Testis (tissue), 3 donors: Measurements from ENCODE around the gene CNTN4. TPM values are rescaled to one million over a fixed set of nuclear protein-coding genes. Genes with fewer than 3 reads are reported as not detected.

Experiments
- DNase-seq: peaks from one replicate; pipeline ENCODE4 v3.0.0-alpha.2; 2019
- H3K27ac ChIP-seq, 2 donors: fragments of 200-600 bp; sonication (generic); one replicate each; pipeline ENCODE4 v1.5.1; 2019
- H3K27me3 ChIP-seq: fragments of 200-600 bp; sonication (generic); one replicate; pipeline ENCODE4 v1.5.1; 2019
- H3K36me3 ChIP-seq: fragments of 200-600 bp; sonication (generic); one replicate; pipeline ENCODE4 v1.5.1; 2017; ENCODE audit warnings: low read depth; ENCODE audit errors: missing control alignments
- H3K4me1 ChIP-seq: fragments of 200-600 bp; sonication (generic); one replicate; pipeline ENCODE4 v1.5.1; 2019
- H3K4me3 ChIP-seq, 2 donors: fragments of 200-600 bp; sonication (generic); one replicate each; pipeline ENCODE4 v1.5.1; 2017 to 2019
- H3K9me3 ChIP-seq: fragments of 200-600 bp; sonication (generic); one replicate; pipeline ENCODE4 v1.5.1; 2017
- POLR2A ChIP-seq: fragments of 450-650 bp; IDR thresholded peaks from one replicate; pipeline ENCODE4 v1.6.1; 2017; ENCODE audit warnings: antibody characterized with exemption, mild to moderate bottlenecking, moderate library complexity
- whole genome bisulfite sequencing, 2 donors: methylation state at CpG; one replicate each; pipeline ENCODE4 v1.1.5; 2018; 5-methylcytosine and 5-hydroxymethylcytosine counted together
- intact Hi-C: fragments of 100-400 bp; cut with DNase I; formaldehyde crosslinking; loops from one replicate; pipeline ENCODE4 v1.15.1; 2023; ENCODE audit warnings: low total_unique reads
- polyA plus RNA-seq: library from polyadenylated mRNA; stranded (reverse); fragments of 350-450 nt; fragmentation: Illumina TruSeq; extraction: RNeasy Lipid Tissue Mini Kit (QIAGEN cat#74804); gene quantifications from one replicate; pipeline ENCODE4 v1.2.3, GENCODE V29; 2014; ENCODE audit warnings: low read depth, low replicate concordance; ENCODE audit not compliant: insufficient read depth
- total RNA-seq, 2 donors: library from RNA; depleted of rRNA; stranded (reverse); fragments of >200 nt; gene quantifications; one replicate each; pipeline ENCODE4 v1.2.3, GENCODE V29; 2016
- TF ChIP-seq, protein P1 (sequence below), 3 experiments: fragments of 450-650 bp in 2 of 3; fragments of 200-600 bp in 1 of 3; sonication (generic) in 1 of 3; IDR thresholded peaks; one replicate each; pipeline ENCODE4 v1.5.1; 2016 to 2019; ENCODE audit warnings: antibody characterized with exemption in 3 of 3, mild to moderate bottlenecking in 2 of 3, moderate library complexity in 1 of 3

Gene CNTN4
- total and polyA plus RNA-seq, 3 donors from 2014 or later: 10.4 to 37.7 (median 19.6) TPM

DNA sequence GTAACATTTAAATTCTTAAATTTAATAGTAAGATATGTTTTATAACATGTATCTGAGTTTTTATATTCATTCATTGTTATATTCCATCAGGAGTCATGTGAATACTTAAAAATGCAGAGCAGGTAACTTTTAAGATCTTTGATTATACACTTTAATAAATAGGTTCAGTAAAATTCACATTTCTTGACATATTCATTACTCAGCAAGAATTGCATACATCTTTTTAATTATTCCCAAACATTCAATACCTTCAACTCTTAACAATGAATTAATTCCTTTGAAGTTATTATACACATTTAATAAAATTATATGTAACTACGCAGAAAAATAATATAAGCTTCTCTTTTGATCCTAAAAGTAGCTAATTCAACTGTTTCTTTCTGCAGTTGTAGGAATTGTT is 105.4 kb downstream of the CNTN4 start:
- no peak for TF ChIP-seq POLR2A
- TF ChIP-seq, protein P1, sequence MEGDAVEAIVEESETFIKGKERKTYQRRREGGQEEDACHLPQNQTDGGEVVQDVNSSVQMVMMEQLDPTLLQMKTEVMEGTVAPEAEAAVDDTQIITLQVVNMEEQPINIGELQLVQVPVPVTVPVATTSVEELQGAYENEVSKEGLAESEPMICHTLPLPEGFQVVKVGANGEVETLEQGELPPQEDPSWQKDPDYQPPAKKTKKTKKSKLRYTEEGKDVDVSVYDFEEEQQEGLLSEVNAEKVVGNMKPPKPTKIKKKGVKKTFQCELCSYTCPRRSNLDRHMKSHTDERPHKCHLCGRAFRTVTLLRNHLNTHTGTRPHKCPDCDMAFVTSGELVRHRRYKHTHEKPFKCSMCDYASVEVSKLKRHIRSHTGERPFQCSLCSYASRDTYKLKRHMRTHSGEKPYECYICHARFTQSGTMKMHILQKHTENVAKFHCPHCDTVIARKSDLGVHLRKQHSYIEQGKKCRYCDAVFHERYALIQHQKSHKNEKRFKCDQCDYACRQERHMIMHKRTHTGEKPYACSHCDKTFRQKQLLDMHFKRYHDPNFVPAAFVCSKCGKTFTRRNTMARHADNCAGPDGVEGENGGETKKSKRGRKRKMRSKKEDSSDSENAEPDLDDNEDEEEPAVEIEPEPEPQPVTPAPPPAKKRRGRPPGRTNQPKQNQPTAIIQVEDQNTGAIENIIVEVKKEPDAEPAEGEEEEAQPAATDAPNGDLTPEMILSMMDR (IDR thresholded peaks at IDR 0.05): no peak
- H3K27ac ChIP-seq: no peak overlapping the region
- H3K9me3 ChIP-seq: no peaks in the 10 kb centered on the region
- intact Hi-C loops: no loop called here
- H3K4me3 ChIP-seq: no peak overlapping the region
- H3K27me3 ChIP-seq: no peaks in the 10 kb centered on the region
- H3K36me3 ChIP-seq: no peaks in the 10 kb centered on the region
- DNase-seq: no peak
- no peaks in the 10 kb centered on the region for H3K4me1 ChIP-seq
- WGBS, 2 donors: 95 to 97% methylated on average over 1 of the region's 1 CpG

- TF ChIP-seq POLR2A: no peak
- TF ChIP-seq, protein P1 (IDR thresholded peaks at IDR 0.05): no peak
- WGBS, 2 donors: 62 to 73% methylated on average over 2 of the region's 2 CpGs
- Histone ChIP-seq H3K27me3 (no peaks in the 10 kb centered on the region), H3K4me1 (no peaks in the 10 kb centered on the region), H3K4me3 (no peak overlapping the region), H3K36me3 (no peaks in the 10 kb centered on the region), H3K9me3 (no peaks in the 10 kb centered on the region), H3K27ac (no peak overlapping the region)
- intact Hi-C loops: no loop called here
- DNase-seq: no peak
These were observed 107.0 kb downstream of the CNTN4 start for GRCh38 chr3:2205692-2206091.

DNA sequence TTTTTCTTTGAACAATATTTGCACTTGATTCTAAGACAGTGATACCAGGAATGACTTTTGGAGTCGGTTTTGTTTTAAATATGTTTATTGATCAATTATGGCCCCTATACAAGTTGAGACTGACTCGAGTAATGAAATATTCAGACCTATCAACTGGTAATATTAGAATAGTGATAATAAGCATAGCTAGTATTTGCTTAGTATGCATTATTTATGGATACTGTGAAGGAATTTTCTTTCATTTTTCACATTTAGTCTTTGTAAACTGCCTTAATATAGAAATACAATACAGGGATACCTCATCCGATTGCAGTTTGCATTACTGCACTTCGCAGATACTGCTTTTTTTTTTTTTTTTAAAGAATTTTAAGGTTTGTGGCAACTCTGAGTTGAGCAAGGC is 107.9 kb downstream of the CNTN4 start:
- no peak overlapping the region for H3K27ac ChIP-seq
- no peak for DNase-seq
- H3K9me3 ChIP-seq: no peaks in the 10 kb centered on the region
- no peaks in the 10 kb centered on the region for H3K4me1 ChIP-seq
- no peaks in the 10 kb centered on the region for H3K27me3 ChIP-seq
- TF ChIP-seq, protein P1 (IDR thresholded peaks at IDR 0.05): no peak
- TF ChIP-seq POLR2A: no peak
- no peaks in the 10 kb centered on the region for H3K36me3 ChIP-seq
- 91 to 92% methylated on average over 4 of the region's 4 CpGs for whole genome bisulfite sequencing, 2 donors
- H3K4me3 ChIP-seq: no peak overlapping the region
- intact Hi-C loops: no loop called here

DNA sequence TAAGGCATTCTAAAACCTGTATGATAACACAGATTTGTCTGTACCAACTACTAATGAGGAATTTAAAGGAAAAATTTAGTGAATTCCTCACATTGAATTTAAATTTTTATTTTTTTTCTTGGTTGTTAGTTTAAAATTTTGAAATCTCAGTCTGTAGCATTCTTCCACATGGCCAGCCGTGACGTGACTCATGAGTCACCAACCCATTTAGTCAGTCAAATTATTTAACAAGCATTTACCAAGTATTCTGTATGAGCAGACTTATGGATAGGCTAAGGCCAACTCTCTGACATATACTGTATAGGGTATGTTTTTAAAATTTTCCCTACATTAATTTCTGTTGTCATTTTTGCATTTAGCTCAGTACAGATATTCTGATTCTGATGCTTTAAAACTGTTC is 112.9 kb downstream of the CNTN4 start:
- H3K4me3 ChIP-seq: no peak overlapping the region
- TF ChIP-seq, protein P1 (IDR thresholded peaks at IDR 0.05): no peak
- no peak for TF ChIP-seq POLR2A
- 84 to 94% methylated on average over 2 of the region's 2 CpGs for WGBS, 2 donors
- no peaks in the 10 kb centered on the region for H3K36me3 ChIP-seq
- DNase-seq: no peak
- H3K27ac ChIP-seq: no peak overlapping the region
- no peaks in the 10 kb centered on the region for H3K27me3 ChIP-seq
- no peaks in the 10 kb centered on the region for H3K9me3 ChIP-seq
- intact Hi-C loops: no loop called here
- no peaks in the 10 kb centered on the region for H3K4me1 ChIP-seq

GRCh38 chr3:2212206-2212605 is 113.5 kb downstream of the CNTN4 start:
- H3K27ac ChIP-seq: no peak overlapping the region
- H3K36me3 ChIP-seq: no peaks in the 10 kb centered on the region
- TF ChIP-seq, protein P1 (IDR thresholded peaks at IDR 0.05): no peak
- TF ChIP-seq POLR2A: no peak
- H3K27me3 ChIP-seq: no peaks in the 10 kb centered on the region
- H3K9me3 ChIP-seq: no peaks in the 10 kb centered on the region
- intact Hi-C loops: no loop called here
- DNase-seq: no peak
- no peaks in the 10 kb centered on the region for H3K4me1 ChIP-seq
- WGBS, 2 donors: 82 to 96% methylated on average over 3 of the region's 3 CpGs
- no peak overlapping the region for H3K4me3 ChIP-seq
